ENCODE results near the gene ECI1.

ECI1 gene

GRCh38 chr16:2237102-2237482 is 14.3 kb downstream of the ECI1 start:
- DNase-seq (ENCODE audit: low read depth), result no peak
- TF ChIP-seq MAX (IDR thresholded peaks at IDR 0.05; ENCODE audit: low read depth, low read length), result no peak
- TF ChIP-seq CTCF (IDR thresholded peaks at IDR 0.05; ENCODE audit: low read depth, low read length), result no peak
- no peak for TF ChIP-seq MYC (IDR thresholded peaks at IDR 0.05; ENCODE audit: low read depth, low read length)
- no peak for TF ChIP-seq POLR2A (IDR thresholded peaks at IDR 0.05; ENCODE audit: extremely low read depth, insufficient read length)
- H3K4me3 ChIP-seq (ENCODE audit: low read depth, low read length), result no peak overlapping the region

GRCh38 chr16:2236337-2237101 is 14.9 kb downstream of the ECI1 start, which contains the start of gene DNASE1L2:
TSS of gene DNASE1L2 (plus strand) at chr16:2236444. CDS start at chr16:2236817, 373 bp downstream.
- no peak for TF ChIP-seq MAX (IDR thresholded peaks at IDR 0.05; ENCODE audit: low read depth, low read length)
- no peak for TF ChIP-seq POLR2A (IDR thresholded peaks at IDR 0.05; ENCODE audit: extremely low read depth, insufficient read length)
- no peak for TF ChIP-seq MYC (IDR thresholded peaks at IDR 0.05; ENCODE audit: low read depth, low read length)
- DNase-seq (ENCODE audit: low read depth), result no peak

GRCh38 chr16:2235695-2236336 is 15.6 kb downstream of the ECI1 start:
- H3K4me3 ChIP-seq (ENCODE audit: low read depth, low read length), result no peak overlapping the region
- DNase-seq (ENCODE audit: low read depth), result no peak
- TF ChIP-seq CTCF (IDR thresholded peaks at IDR 0.05; ENCODE audit: low read depth, low read length) (no peak), MYC (IDR thresholded peaks at IDR 0.05; ENCODE audit: low read depth, low read length) (no peak), POLR2A (IDR thresholded peaks at IDR 0.05; ENCODE audit: extremely low read depth, insufficient read length) (no peak), MAX (IDR thresholded peaks at IDR 0.05; ENCODE audit: low read depth, low read length) (no peak)

More at GRCh38 chr16:2236337-2237101, 14.9 kb downstream of the ECI1 start, which contains the start of gene DNASE1L2:
- no peak within 1 kb of the TSS for H3K4me3 ChIP-seq (ENCODE audit: low read depth, low read length)

GRCh38 chr16:2235234-2235651 is 16.1 kb downstream of the ECI1 start:
- no peak overlapping the region for H3K4me3 ChIP-seq (ENCODE audit: low read depth, low read length)
- TF ChIP-seq MYC (IDR thresholded peaks at IDR 0.05; ENCODE audit: low read depth, low read length) (no peak), MAX (IDR thresholded peaks at IDR 0.05; ENCODE audit: low read depth, low read length) (no peak), CTCF (IDR thresholded peaks at IDR 0.05; ENCODE audit: low read depth, low read length) (no peak), POLR2A (IDR thresholded peaks at IDR 0.05; ENCODE audit: extremely low read depth, insufficient read length) (no peak)
- DNase-seq (ENCODE audit: low read depth), result no peak

GRCh38 chr16:2234813-2235170 is 16.6 kb downstream of the ECI1 start:
- TF ChIP-seq CTCF (IDR thresholded peaks at IDR 0.05; ENCODE audit: low read depth, low read length), result no peak
- TF ChIP-seq MAX (IDR thresholded peaks at IDR 0.05; ENCODE audit: low read depth, low read length), result no peak
- TF ChIP-seq POLR2A (IDR thresholded peaks at IDR 0.05; ENCODE audit: extremely low read depth, insufficient read length), result no peak
- TF ChIP-seq MYC (IDR thresholded peaks at IDR 0.05; ENCODE audit: low read depth, low read length), result no peak
- no peak overlapping the region for H3K4me3 ChIP-seq (ENCODE audit: low read depth, low read length)
- DNase-seq (ENCODE audit: low read depth), result no peak
